ENCODE measurements around the gene GRID1.

DNA sequence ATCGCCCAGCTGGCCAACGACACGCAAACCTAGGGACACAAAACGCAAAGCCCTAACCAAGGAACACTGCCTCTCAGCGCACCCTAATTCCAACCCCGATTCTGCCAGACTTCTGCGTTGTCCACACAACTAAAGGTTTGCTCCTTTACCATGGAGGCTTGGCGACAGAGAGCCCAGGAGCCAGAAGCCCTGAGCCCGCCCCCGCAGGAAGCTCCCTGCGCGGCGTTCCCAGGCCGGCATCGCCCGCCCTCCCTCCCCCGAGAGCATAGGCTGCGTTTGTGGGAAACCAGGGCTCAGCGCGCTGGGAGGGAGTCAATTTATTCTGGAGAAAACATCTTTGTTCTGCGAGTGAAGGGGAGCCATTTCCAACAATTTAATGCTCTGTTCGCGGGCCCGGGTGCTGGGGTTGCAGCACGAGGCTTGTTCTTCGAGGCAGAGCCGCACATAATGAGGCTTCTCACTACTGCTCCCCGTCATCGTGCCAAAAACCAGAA is 103.9 kb downstream of the GRID1 start:
- TF ChIP-seq POLR2A (IDR thresholded peaks at IDR 0.05) (no peak), CTCF (IDR thresholded peaks at IDR 0.05) (no peak), POLR2AphosphoS5 (IDR thresholded peaks at IDR 0.05) (no peak)

Data from breast epithelium (tissue), 3 donors.